ENCODE data around the gene VSIG1. TPM values are rescaled to one million over a fixed set of nuclear protein-coding genes. Genes with fewer than 3 reads are reported as not detected.

Gene VSIG1
- total and polyA plus RNA-seq, 2 of the 4 experiments (the other 2 are of a cell fraction), result not detected

DNA sequence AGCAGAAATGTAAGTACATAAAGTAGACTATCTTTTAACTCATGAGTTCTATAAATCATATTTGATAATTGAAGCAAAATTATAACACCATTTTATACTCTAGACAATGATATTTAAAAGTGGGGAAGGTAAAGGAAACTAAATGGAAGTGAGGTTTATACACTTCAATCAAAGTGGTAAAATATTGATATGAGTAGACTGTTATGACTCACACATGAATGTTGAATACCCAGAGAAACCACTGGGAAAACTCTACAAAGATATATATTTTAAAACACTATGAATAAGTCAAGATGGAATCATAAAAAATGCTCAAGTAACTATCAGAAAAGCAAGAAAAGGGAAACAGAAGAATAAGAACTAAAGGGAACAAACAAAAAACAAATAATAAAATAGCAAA, 8.4 kb downstream of the VSIG1 start:
- H4K91ac ChIP-seq (ENCODE audit: insufficient read depth, low read depth, low read length), result no peak overlapping the region
- no peak overlapping the region for H2BK20ac ChIP-seq (ENCODE audit: low read depth, low read length)
- H3K27me3 ChIP-seq (ENCODE audit: control insufficient read depth, insufficient read depth, low read length), result peaks cover 8% of the 10 kb centered on the region
- H3K9me3 ChIP-seq (ENCODE audit: control insufficient read depth, insufficient read depth, low read length), result no peaks in the 10 kb centered on the region
- H3K9ac ChIP-seq (ENCODE audit: low read depth, low read length), result no peak overlapping the region
- no peak overlapping the region for H2AK9ac ChIP-seq (replicated peaks; ENCODE audit: low read depth, low read length, poor library complexity)
- H4K20me1 ChIP-seq (ENCODE audit: insufficient read depth, low read length), result no peaks in the 10 kb centered on the region
- BruUV-seq (replicated peaks), result no TSS peak
- H3K14ac ChIP-seq (replicated peaks; ENCODE audit: low read depth, low read length), result no peak overlapping the region
- H3K23ac ChIP-seq (ENCODE audit: low read depth, low read length), result no peak overlapping the region
- no peak overlapping the region for H3K4me2 ChIP-seq (ENCODE audit: low read depth, low read length)
- no peaks in the 10 kb centered on the region for H3K9me1 ChIP-seq (ENCODE audit: insufficient read depth, low read length)
- ATAC-seq (ENCODE audit: low read depth), result no peak
- H3K79me1 ChIP-seq (ENCODE audit: low read depth in 1 of 2, low read length in 2 of 2), result no peaks in the 10 kb centered on the region
- H3K36me3 ChIP-seq (ENCODE audit: control insufficient read depth, insufficient read depth, low read length), result no peaks in the 10 kb centered on the region
- TF ChIP-seq CHD1 (IDR thresholded peaks at IDR 0.05; ENCODE audit: low read depth, low read length) (no peak), RCOR1 (IDR thresholded peaks at IDR 0.05; ENCODE audit: insufficient replicate concordance, low read length) (no peak), RAD21 (IDR thresholded peaks at IDR 0.05; ENCODE audit: low read length) (no peak), MXI1 (IDR thresholded peaks at IDR 0.05; ENCODE audit: borderline replicate concordance, low read depth, low read length) (no peak), MAZ (IDR thresholded peaks at IDR 0.05; ENCODE audit: borderline replicate concordance, low read depth, low read length) (no peak)
- in situ Hi-C loops (cut with MboI; ENCODE audit: low sequenced_read_pairs), result no loop called here
- H3K4ac ChIP-seq (ENCODE audit: low read depth, low read length), result no peak overlapping the region
- no peak overlapping the region for H3K56ac ChIP-seq (ENCODE audit: extremely low read depth, insufficient read depth, low read length)
- H2AK5ac ChIP-seq (ENCODE audit: low read depth, low read length), result no peak overlapping the region
- no peak overlapping the region for H4K5ac ChIP-seq (ENCODE audit: low read depth, low read length)
- dilution Hi-C loops (cut with HindIII; ENCODE audit: low sequenced_read_pairs, unreplicated experiment), result no loop called here
- ChIA-PET CTCF (no interaction called here), POLR2A (ENCODE audit: unreplicated experiment) (no interaction called here)
- H3K4me1 ChIP-seq (ENCODE audit: control insufficient read depth, insufficient read depth, low read length), result no peaks in the 10 kb centered on the region
- intact Hi-C loops (cut with micrococcal nuclease), result no loop called here
- H3K4me3 ChIP-seq (ENCODE audit: insufficient read depth, low read depth, low read length), result no peak overlapping the region
- H2BK15ac ChIP-seq (ENCODE audit: low read depth, low read length), result no peak overlapping the region
- H3K18ac ChIP-seq (ENCODE audit: low read depth, low read length), result no peak overlapping the region
- DNase-seq, result no peak
- no peak overlapping the region for H2BK5ac ChIP-seq (ENCODE audit: low read depth, low read length, poor library complexity, severe bottlenecking)
- H2AFZ ChIP-seq (replicated peaks; ENCODE audit: low read length, poor library complexity), result no peak overlapping the region
- no peak overlapping the region for H2BK120ac ChIP-seq (ENCODE audit: low read depth, low read length)
- no peak overlapping the region for H4K8ac ChIP-seq (ENCODE audit: low read depth in 2 of 2, low read length in 2 of 2)
- no peak overlapping the region for H3K27ac ChIP-seq (ENCODE audit: insufficient read depth, low read length)

All from IMR-90 (cell line).